Gastrocnemius medialis (tissue), 4 donors: ENCODE results near the gene SMARCA5. TPM values are rescaled to one million over a fixed set of nuclear protein-coding genes. Genes with fewer than 3 reads are reported as not detected.

Experiments used
- ATAC-seq, 2 donors: fragments of 150-250 bp; one replicate each; pipeline ENCODE4 v1.9.1; 2016
- DNase-seq, 2 donors: peaks; one replicate each; pipeline ENCODE4 v3.0.0-alpha.2; 2019
- H3K27ac ChIP-seq, 4 donors: fragments of 200-600 bp; sonication (generic); 1 replicate in 1 of 4; 2 replicates in 3 of 4; pipeline ENCODE4 v1.5.1; 2016 to 2018; ENCODE audit warnings: mild to moderate bottlenecking in 2 of 4, moderate library complexity in 1 of 4
- H3K27me3 ChIP-seq, 3 donors: fragments of 200-600 bp; sonication (generic) in 2 of 3; 1 replicate in 1 of 3; 2 replicates in 2 of 3; pipeline versions ENCODE4 v1.5.1 to v1.6.0; 2016 to 2019; ENCODE audit warnings: mild to moderate bottlenecking in 1 of 3, moderate library complexity in 1 of 3
- H3K36me3 ChIP-seq, 2 donors: fragments of 200-600 bp; sonication (generic) in 1 of 2; one replicate each; pipeline ENCODE4 v1.5.1; 2017 to 2018
- H3K4me1 ChIP-seq, 2 donors: fragments of 200-600 bp; sonication (generic) in 1 of 2; one replicate each; pipeline ENCODE4 v1.5.1; 2016 to 2017; ENCODE audit warnings: mild to moderate bottlenecking in 2 of 2
- H3K4me3 ChIP-seq, 4 donors: fragments of 200-600 bp; sonication (generic) in 3 of 4; 1 replicate in 1 of 4; 2 replicates in 3 of 4; pipeline ENCODE4 v1.5.1; 2016 to 2019; ENCODE audit warnings: mild to moderate bottlenecking in 2 of 4
- H3K9me3 ChIP-seq, 3 donors: fragments of 200-600 bp; sonication (generic) in 2 of 3; 1 replicate in 1 of 3; 2 replicates in 2 of 3; pipeline ENCODE4 v1.5.1; 2016 to 2019
- POLR2A ChIP-seq, 2 donors: fragments of 450-650 bp; IDR thresholded peaks; one replicate each; pipeline ENCODE4 v1.6.1; 2017; ENCODE audit warnings: antibody characterized with exemption in 2 of 2, mild to moderate bottlenecking in 2 of 2, moderate library complexity in 2 of 2
- in situ Hi-C, 4 donors: fragments of 200-750 bp; cut with MboI; loops; one replicate each; pipeline versions ENCODE4 v1.15.0 to v1.8.0; 2017; ENCODE audit warnings: low sequenced_read_pairs in 4 of 4
- intact Hi-C: fragments of 100-400 bp; cut with DNase I; formaldehyde crosslinking; loops from one replicate; pipeline ENCODE4 v1.15.1; 2023; ENCODE audit warnings: low total_unique reads
- total RNA-seq, 4 donors: library from RNA; depleted of rRNA; stranded (reverse); fragments of >200 nt; gene quantifications; one replicate each; pipeline versions ENCODE4 v1.1.0 to v1.2.3, GENCODE V29; 2016
- TF ChIP-seq, protein P1 (sequence below), 5 experiments: fragments of 450-650 bp in 3 of 5; fragments of 200-600 bp in 2 of 5; sonication (generic) in 2 of 5; IDR thresholded peaks in 4 of 5; conservative IDR thresholded peaks in 1 of 5; 1 replicate in 4 of 5; 2 replicates in 1 of 5; pipeline ENCODE4 v1.5.1; 2016 to 2019; ENCODE audit warnings: antibody characterized with exemption in 5 of 5, mild to moderate bottlenecking in 3 of 5, moderate library complexity in 3 of 5

The SMARCA5 gene
- total RNA-seq, 4 donors from 2014 or later: 19.7 to 27.8 (median 26.7) TPM

DNA sequence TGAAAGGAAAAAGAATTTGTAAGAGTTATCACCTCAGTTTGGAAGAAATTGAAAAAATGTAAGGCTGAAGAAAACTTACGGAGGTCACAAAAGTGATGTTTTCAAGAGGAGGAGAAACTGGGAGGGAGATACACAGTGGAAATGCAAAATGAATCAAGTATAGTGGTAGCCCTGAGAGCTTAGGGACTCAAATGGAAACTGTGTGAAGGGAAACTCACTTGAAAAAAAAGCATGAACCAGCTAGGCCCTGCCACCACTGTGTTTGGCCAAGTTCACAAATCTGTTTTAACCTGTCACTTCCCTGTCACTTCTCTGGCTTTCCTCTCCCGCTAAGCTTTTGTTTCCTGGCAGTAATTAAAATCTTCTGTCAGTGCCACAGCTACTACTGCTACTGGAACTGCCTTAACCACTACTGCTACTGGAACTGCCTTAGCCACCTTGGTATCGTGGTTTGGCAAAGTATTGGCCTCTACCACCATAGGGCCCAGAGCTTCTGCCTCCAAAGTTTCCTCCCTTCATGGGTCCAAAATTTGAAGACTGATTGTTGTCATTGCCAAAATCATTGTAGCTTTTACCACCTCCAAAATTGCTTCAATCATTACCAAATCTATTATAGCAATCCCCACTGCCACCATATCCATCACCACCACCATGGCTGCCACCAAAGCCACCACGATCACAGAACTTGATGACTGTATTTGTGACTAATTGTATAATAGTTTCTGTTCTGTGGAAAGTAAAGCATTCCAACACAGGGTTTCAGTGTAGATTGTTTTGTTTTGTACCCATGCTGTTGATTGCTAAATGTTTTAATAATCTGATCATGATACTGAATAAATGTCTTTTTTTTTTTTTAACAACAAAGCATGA lies 41.5 kb downstream of the SMARCA5 start:
- no peaks in the 10 kb centered on the region for H3K27me3 ChIP-seq
- H3K36me3 ChIP-seq: peaks cover 0 to 27% of the 10 kb centered on the region in 2 donors
- in situ Hi-C loops: no loop called here
- intact Hi-C loops: no loop called here
- H3K27ac ChIP-seq: no peak overlapping the region
- peaks cover 0 to 7% of the 10 kb centered on the region in 2 donors for H3K4me1 ChIP-seq
- no peak overlapping the region for H3K4me3 ChIP-seq
- DNase-seq (no peak), ATAC-seq (no peak)
- TF ChIP-seq, protein P1, sequence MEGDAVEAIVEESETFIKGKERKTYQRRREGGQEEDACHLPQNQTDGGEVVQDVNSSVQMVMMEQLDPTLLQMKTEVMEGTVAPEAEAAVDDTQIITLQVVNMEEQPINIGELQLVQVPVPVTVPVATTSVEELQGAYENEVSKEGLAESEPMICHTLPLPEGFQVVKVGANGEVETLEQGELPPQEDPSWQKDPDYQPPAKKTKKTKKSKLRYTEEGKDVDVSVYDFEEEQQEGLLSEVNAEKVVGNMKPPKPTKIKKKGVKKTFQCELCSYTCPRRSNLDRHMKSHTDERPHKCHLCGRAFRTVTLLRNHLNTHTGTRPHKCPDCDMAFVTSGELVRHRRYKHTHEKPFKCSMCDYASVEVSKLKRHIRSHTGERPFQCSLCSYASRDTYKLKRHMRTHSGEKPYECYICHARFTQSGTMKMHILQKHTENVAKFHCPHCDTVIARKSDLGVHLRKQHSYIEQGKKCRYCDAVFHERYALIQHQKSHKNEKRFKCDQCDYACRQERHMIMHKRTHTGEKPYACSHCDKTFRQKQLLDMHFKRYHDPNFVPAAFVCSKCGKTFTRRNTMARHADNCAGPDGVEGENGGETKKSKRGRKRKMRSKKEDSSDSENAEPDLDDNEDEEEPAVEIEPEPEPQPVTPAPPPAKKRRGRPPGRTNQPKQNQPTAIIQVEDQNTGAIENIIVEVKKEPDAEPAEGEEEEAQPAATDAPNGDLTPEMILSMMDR (IDR thresholded peaks at IDR 0.05 in 4 of 5, conservative IDR thresholded peaks at IDR 0.05 in 1 of 5): no peak
- no peaks in the 10 kb centered on the region for H3K9me3 ChIP-seq

GRCh38 chr4:143555676-143556075 lies 42.2 kb downstream of the SMARCA5 start:
- no peak overlapping the region for H3K27ac ChIP-seq
- in situ Hi-C loops (no loop called here), intact Hi-C loops (no loop called here)
- H3K4me3 ChIP-seq: no peak overlapping the region
- no peak for DNase-seq
- H3K9me3 ChIP-seq: no peaks in the 10 kb centered on the region
- no peaks in the 10 kb centered on the region for H3K27me3 ChIP-seq
- no peak for ATAC-seq
- TF ChIP-seq, protein P1 (IDR thresholded peaks at IDR 0.05 in 4 of 5, conservative IDR thresholded peaks at IDR 0.05 in 1 of 5): no peak
- TF ChIP-seq POLR2A (IDR thresholded peaks at IDR 0.05): no peak
- H3K4me1 ChIP-seq: peaks cover 0 to 7% of the 10 kb centered on the region in 2 donors
- H3K36me3 ChIP-seq: peaks cover 0 to 21% of the 10 kb centered on the region in 2 donors

GRCh38 chr4:143558286-143558685 lies 44.8 kb downstream of the SMARCA5 start:
- TF ChIP-seq, protein P1 (IDR thresholded peaks at IDR 0.05 in 4 of 5, conservative IDR thresholded peaks at IDR 0.05 in 1 of 5): no peak
- TF ChIP-seq POLR2A (IDR thresholded peaks at IDR 0.05): no peak
- in situ Hi-C loops (no loop called here), intact Hi-C loops (no loop called here)
- no peaks in the 10 kb centered on the region for H3K27me3 ChIP-seq
- peak overlapping the region in 1 of 4 donors; percentile 77 for H3K4me3 ChIP-seq
- no peak for ATAC-seq
- no peaks in the 10 kb centered on the region for H3K9me3 ChIP-seq
- DNase-seq: no peak
- peaks cover 0 to 7% of the 10 kb centered on the region in 2 donors for H3K4me1 ChIP-seq
- H3K36me3 ChIP-seq: peaks cover 0 to 9% of the 10 kb centered on the region in 2 donors
- H3K27ac ChIP-seq: no peak overlapping the region

- Histone ChIP-seq H3K9me3 (no peaks in the 10 kb centered on the region), H3K36me3 (peaks cover 0 to 4% of the 10 kb centered on the region in 2 donors), H3K27me3 (no peaks in the 10 kb centered on the region), H3K4me3 (peak overlapping the region; percentile 62 to 79 (median 74)), H3K27ac (peak overlapping the region; percentile 32 to 67 (median 60)), H3K4me1 (peaks cover 0 to 7% of the 10 kb centered on the region in 2 donors)
- ATAC-seq (peak; percentile 88 to 95), DNase-seq (peak; percentile 29 to 67)
- in situ Hi-C loops (no loop called here), intact Hi-C loops (no loop called here)
- no peak for TF ChIP-seq POLR2A (IDR thresholded peaks at IDR 0.05)
- TF ChIP-seq, protein P1 (IDR thresholded peaks at IDR 0.05 in 4 of 5, conservative IDR thresholded peaks at IDR 0.05 in 1 of 5): peak; percentile 7 to 60 (median 28)
Observed at GRCh38 chr4:143558823-143559756, 45.6 kb downstream of the SMARCA5 start.
